Thymus (tissue), 11 donors: ENCODE data around the gene TMEM19. TPM values are rescaled to one million over a fixed set of nuclear protein-coding genes. Genes with fewer than 3 reads are reported as not detected.

Experiments
- DNase-seq, 9 donors: peaks; one replicate each; pipeline ENCODE4 v3.0.0-alpha.2; 2013; ENCODE audit warnings: low spot score in 9 of 9, low read depth in 6 of 9, missing footprints in 1 of 9
- H3K27ac ChIP-seq, 2 donors: one replicate each; pipeline ENCODE4 v1.5.1; 2013; ENCODE audit warnings: control low read depth in 1 of 2, low read depth in 1 of 2, low read length in 1 of 2, mild to moderate bottlenecking in 1 of 2, moderate library complexity in 1 of 2
- H3K27me3 ChIP-seq, 2 donors: one replicate each; pipeline ENCODE4 v1.5.1; 2013; ENCODE audit warnings: low read length in 1 of 2; ENCODE audit not compliant: control insufficient read depth in 2 of 2, insufficient read depth in 1 of 2
- H3K36me3 ChIP-seq, 2 donors: one replicate each; pipeline ENCODE4 v1.5.1; 2013; ENCODE audit warnings: low read length in 1 of 2, mild to moderate bottlenecking in 1 of 2, moderate library complexity in 1 of 2; ENCODE audit not compliant: control insufficient read depth in 2 of 2, insufficient read depth in 2 of 2
- H3K4me1 ChIP-seq, 2 donors: one replicate each; pipeline ENCODE4 v1.5.1; 2013; ENCODE audit warnings: low read length in 2 of 2; ENCODE audit not compliant: control insufficient read depth in 2 of 2, insufficient read depth in 2 of 2
- H3K4me3 ChIP-seq, 2 donors: one replicate each; pipeline ENCODE4 v1.5.1; 2013; ENCODE audit warnings: low read length in 2 of 2, control low read depth in 1 of 2, mild to moderate bottlenecking in 1 of 2
- H3K9me3 ChIP-seq, 2 donors: one replicate each; pipeline ENCODE4 v1.5.1; 2013; ENCODE audit warnings: low read length in 1 of 2, mild to moderate bottlenecking in 1 of 2; ENCODE audit not compliant: control insufficient read depth in 2 of 2, insufficient read depth in 1 of 2
- whole genome bisulfite sequencing: extraction: QIAGEN DNeasy Blood & Tissue Kit; methylation state at CpG from one replicate; pipeline ENCODE4 v1.1.7; 2013; 5-methylcytosine and 5-hydroxymethylcytosine counted together
- polyA plus RNA-seq: library from polyadenylated mRNA; stranded (reverse); fragments of 200-250 nt; gene quantifications from one replicate; pipeline ENCODE4 v1.2.3, GENCODE V29; 2013
- total RNA-seq: library from RNA; stranded (reverse); fragments of 120-200 nt; gene quantifications from one replicate; pipeline ENCODE4 v1.2.4, GENCODE V29; 2013
- donor health status: healthy.

The TMEM19 gene
- total and polyA plus RNA-seq, 2 donors = 12.1 to 24.7 TPM

DNA sequence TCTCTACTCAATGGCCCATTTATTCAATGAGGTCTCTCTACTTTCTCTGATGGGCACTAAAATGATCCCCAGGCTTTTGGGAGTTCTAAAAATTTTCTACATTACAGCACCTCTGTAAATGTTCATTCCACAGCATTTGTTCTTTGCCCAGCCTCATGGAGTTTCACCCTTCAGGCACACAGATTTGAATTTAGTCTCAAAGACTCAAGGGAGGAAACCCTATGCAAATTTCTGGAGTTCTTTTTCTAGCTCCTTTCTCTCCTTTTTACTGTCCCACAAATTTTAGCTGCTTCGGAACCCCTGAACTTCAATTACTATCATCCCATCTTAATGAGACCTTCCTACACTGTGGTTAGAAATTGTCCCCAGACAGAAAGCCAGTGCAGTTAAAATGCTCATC lies 51.3 kb downstream of the TMEM19 start:
- Histone ChIP-seq H3K4me3 (no peak overlapping the region), H3K27me3 (no peaks in the 10 kb centered on the region), H3K9me3 (no peaks in the 10 kb centered on the region), H3K4me1 (no peaks in the 10 kb centered on the region), H3K36me3 (no peaks in the 10 kb centered on the region), H3K27ac (no peak overlapping the region)
- DNase-seq = no peak
- WGBS = 98% methylated on average over 1 of the region's 1 CpG

DNA sequence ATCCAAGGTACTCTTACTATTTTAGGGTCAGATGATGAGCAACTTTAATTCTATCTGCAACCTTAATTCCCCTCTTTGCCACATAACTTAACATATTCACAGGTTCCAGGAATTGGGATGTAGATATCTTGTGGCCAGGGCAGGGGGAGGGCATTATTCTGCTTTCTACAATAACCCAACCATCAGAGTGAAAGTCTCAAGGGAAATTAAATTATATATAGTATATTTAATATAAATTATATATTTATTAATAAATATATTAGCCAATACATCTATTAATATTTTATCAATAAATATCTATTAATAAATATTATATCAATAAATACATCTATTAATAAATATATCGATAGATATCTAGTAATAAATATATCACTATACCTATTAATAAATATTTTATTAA lies 57.1 kb downstream of the TMEM19 start:
- Histone ChIP-seq H3K36me3 (no peaks in the 10 kb centered on the region), H3K4me1 (no peaks in the 10 kb centered on the region), H3K4me3 (no peak overlapping the region), H3K27ac (no peak overlapping the region), H3K27me3 (no peaks in the 10 kb centered on the region), H3K9me3 (no peaks in the 10 kb centered on the region)
- no peak for DNase-seq
- WGBS = 95% methylated on average over 1 of the region's 1 CpG

DNA sequence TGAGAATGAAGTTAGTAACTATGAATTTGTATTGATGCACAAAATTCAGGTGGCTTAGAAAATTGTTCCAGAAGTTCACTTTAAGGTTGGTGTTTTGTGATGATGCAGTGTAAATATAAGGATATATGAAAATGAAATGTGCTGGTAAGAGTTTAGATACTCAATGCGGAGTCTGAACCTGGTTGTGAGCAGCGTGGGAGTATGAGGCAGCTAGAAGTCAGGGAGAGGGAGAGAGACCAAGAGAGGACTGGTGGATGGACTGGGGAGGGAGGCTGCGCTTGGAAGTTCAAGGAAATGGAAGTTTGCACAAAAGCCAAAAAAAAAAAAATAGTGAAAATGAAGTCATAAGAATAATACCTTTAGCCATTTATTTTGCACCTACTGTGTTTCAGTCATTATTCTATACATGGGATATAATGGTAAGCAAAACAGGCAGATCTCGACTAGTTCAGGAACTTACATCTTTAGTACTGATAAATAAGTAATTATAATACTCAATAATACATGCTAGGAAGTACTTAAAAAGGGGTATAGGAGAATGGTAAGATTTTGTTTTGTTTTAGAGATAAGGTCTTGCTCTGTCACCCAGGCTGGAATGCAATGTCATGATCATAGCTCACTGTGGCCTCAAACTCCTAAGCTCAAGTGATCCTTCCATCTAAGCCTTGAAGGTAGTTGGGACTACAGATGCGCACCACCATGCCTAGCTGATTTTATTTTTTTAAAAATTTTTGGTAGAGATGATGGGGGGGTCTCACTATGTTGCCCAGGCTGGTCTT lies 58.8 kb downstream of the TMEM19 start:
- H3K9me3 ChIP-seq = no peaks in the 10 kb centered on the region
- no peak for DNase-seq
- 96% methylated on average over 5 of the region's 5 CpGs for WGBS

DNA sequence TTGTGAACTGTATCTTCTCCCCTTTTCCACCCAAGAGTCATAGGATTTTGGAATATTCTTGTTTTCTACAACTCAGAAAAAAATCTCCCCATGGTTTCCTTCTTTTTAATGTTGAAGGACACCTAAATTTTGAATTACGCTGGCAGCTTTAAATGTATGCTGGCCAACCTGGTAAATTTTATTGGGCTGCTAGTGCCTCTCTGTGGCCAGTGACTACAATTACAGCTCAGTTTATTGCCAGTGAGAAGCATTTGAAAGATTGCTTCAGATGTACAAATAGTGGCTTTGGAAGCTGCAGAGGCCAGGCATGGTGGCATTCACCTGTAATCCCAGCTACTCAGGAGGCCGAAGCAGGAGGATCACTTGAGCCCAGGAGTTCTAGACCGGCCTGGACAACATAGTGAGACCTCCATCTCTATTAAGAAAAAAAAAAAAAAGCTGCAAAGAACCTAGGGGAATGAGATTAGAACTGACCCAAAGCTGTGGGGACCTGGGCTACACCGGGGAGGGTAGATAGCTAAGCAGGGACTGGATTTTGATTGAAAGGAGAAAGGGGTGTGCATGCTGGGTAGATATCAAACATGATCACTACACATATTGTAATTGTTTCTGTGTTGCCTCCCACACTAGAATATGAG lies 61.2 kb downstream of the TMEM19 start:
- Histone ChIP-seq H3K9me3 (no peaks in the 10 kb centered on the region), H3K4me3 (no peak overlapping the region), H3K27me3 (peaks cover 0 to 7% of the 10 kb centered on the region in 2 donors), H3K4me1 (no peaks in the 10 kb centered on the region), H3K36me3 (no peaks in the 10 kb centered on the region), H3K27ac (no peak overlapping the region)
- DNase-seq = peak in 7 of 9 donors; percentile 21 to 68 (median 48)
- WGBS = 55% methylated on average over 4 of the region's 4 CpGs

More for the DNA sequence above, 58.8 kb downstream of the TMEM19 start:
- no peaks in the 10 kb centered on the region for H3K4me1 ChIP-seq
- no peaks in the 10 kb centered on the region for H3K36me3 ChIP-seq
- no peak overlapping the region for H3K27ac ChIP-seq
- H3K27me3 ChIP-seq = peaks cover 0 to 4% of the 10 kb centered on the region in 2 donors
- no peak overlapping the region for H3K4me3 ChIP-seq

DNA sequence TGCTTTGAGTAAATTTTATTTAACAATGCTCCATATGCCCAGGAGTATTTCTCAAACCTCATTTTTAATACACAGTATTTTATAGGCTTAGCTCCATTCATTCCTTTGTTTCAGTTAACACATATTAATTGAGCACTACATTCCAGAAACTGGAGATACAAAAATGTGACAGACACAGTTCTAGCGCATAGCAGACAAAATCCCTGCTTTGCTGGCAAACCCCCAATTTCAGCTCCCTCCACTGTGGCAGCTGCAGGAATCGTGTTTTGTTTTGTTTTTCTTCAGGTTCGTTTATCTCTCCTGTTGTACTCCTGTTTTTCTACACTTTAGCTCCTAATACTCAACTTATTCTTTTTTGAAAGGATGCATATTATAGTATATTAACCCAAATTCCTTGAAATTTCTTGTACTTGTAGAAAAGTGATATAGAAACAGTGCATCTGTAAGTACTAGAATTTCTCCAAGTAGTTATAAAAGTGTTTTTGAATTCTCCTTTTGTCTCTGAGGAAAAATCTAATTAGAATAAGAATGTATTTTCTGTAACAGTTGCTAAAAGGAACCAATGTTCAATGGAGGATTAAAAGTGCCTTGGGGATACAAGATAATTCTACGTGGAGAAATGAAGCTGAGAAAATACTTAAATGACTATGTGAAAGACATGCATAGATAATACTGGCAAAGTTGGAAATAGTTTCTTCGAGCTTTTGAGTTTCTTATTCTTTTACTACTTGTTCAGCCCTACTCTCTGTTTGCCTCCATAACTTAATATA lies 62.4 kb downstream of the TMEM19 start:
- H3K36me3 ChIP-seq = no peaks in the 10 kb centered on the region
- H3K4me3 ChIP-seq = no peak overlapping the region
- H3K9me3 ChIP-seq = no peaks in the 10 kb centered on the region
- no peaks in the 10 kb centered on the region for H3K4me1 ChIP-seq
- peaks cover 0 to 7% of the 10 kb centered on the region in 2 donors for H3K27me3 ChIP-seq
- H3K27ac ChIP-seq = no peak overlapping the region
- WGBS = 84% methylated on average over 5 of the region's 5 CpGs
- no peak for DNase-seq

DNA sequence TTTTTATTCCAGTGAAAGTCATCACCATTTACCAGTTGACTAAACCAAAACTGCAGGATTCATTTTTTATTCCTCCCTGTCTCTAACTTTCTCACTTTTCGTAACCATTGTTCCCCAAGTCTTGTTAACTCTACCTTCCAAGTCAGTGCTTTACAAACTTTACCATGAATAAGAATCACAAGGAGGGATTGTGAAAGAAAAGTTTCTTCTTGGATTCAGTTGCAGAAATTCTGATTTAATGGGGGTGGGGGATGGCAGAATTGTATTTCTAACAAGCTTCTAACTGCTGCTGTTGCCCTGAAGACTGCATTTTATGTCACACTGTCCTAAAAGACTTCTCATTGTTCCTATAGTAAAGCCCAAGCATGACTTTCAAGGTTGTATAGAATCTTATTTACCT lies 63.8 kb downstream of the TMEM19 start:
- 100% methylated on average over 1 of the region's 1 CpG for WGBS
- no peak overlapping the region for H3K4me3 ChIP-seq
- no peaks in the 10 kb centered on the region for H3K36me3 ChIP-seq
- H3K27ac ChIP-seq = no peak overlapping the region
- H3K27me3 ChIP-seq = peaks cover 0 to 7% of the 10 kb centered on the region in 2 donors
- H3K4me1 ChIP-seq = peaks cover 0 to 5% of the 10 kb centered on the region in 2 donors
- no peak for DNase-seq
- H3K9me3 ChIP-seq = no peaks in the 10 kb centered on the region

DNA sequence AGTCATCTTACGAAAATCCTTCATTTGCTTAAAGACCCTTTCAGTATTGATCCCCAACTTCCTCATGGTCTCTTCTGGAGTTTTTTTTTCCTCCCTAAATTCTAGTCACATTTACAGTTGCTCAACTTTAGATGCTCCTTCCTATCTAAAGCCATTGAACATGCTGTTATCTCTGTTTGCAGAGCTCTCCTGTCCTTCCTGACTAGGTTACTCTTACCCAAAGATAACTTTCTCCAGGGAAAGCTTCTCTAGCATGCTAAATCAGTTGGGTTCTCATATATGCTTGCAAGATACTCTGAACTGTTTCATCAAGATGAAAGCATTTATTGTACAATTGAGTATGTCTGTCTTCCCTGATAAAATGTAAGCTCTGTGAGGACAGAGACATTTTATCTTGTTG lies 67.0 kb downstream of the TMEM19 start:
- WGBS = 97% methylated on average over 1 of the region's 1 CpG
- no peak overlapping the region for H3K27ac ChIP-seq
- H3K36me3 ChIP-seq = peaks cover 0 to 4% of the 10 kb centered on the region in 2 donors
- H3K9me3 ChIP-seq = no peaks in the 10 kb centered on the region
- no peak overlapping the region for H3K4me3 ChIP-seq
- H3K27me3 ChIP-seq = peaks cover 0 to 7% of the 10 kb centered on the region in 2 donors
- peaks cover 7 to 16% of the 10 kb centered on the region in 2 donors for H3K4me1 ChIP-seq
- no peak for DNase-seq
